Ammon's horn (tissue), 1 donor: Measurements from ENCODE around the gene LRRC71.
A peak's percentile ranks its signal among the peaks of the same experiment; 100 is the strongest.
"Not testable (repeated sequence)": the region's sequence is repeated elsewhere in the genome, so short reads cannot be mapped to it uniquely, and the experiment has no call there.

ENCODE experiments used
- DNase-seq: peaks from one replicate; pipeline ENCODE4 v3.0.0-alpha.2; 2016; ENCODE audit warnings: low spot score

The LRRC71 gene

GRCh38 chr1:156905651-156906050 lies 14.8 kb upstream of the LRRC71 start:
- DNase-seq: no peak

GRCh38 chr1:156906206-156906906 lies 14.1 kb upstream of the LRRC71 start:
- no peak for DNase-seq

- DNase-seq: no peak
Observed at GRCh38 chr1:156908541-156908940, 11.9 kb upstream of the LRRC71 start.

GRCh38 chr1:156908955-156909354 lies 11.5 kb upstream of the LRRC71 start:
- no peak for DNase-seq

GRCh38 chr1:156909671-156910070 lies 10.8 kb upstream of the LRRC71 start:
- DNase-seq: no peak

- peak; percentile 34 for DNase-seq
Observed at GRCh38 chr1:156910309-156910782, 10.1 kb upstream of the LRRC71 start.

- peak; percentile 43 for DNase-seq
Observed at GRCh38 chr1:156911577-156912298, 8.7 kb upstream of the LRRC71 start.

GRCh38 chr1:156912310-156912709 lies 8.1 kb upstream of the LRRC71 start:
- DNase-seq: no peak

- peak; percentile 27 for DNase-seq
Observed at GRCh38 chr1:156912861-156913808, 7.3 kb upstream of the LRRC71 start.

- no peak for DNase-seq
Observed at GRCh38 chr1:156913809-156914387, 6.5 kb upstream of the LRRC71 start.

- no peak for DNase-seq
Observed at GRCh38 chr1:156914440-156914856, 6.0 kb upstream of the LRRC71 start.

GRCh38 chr1:156921053-156921529 lies 659 bp downstream of the LRRC71 start:
- DNase-seq: no peak

- no peak for DNase-seq
Observed at GRCh38 chr1:156922986-156923669, 2.7 kb downstream of the LRRC71 start.

- no peak for DNase-seq
Observed at GRCh38 chr1:156923670-156924477, 3.4 kb downstream of the LRRC71 start.

GRCh38 chr1:156924478-156925153 lies 4.2 kb downstream of the LRRC71 start:
- no peak for DNase-seq

GRCh38 chr1:156925154-156926010 lies 5.0 kb downstream of the LRRC71 start:
- DNase-seq: no peak

GRCh38 chr1:156926175-156926574 lies 5.7 kb downstream of the LRRC71 start:
- no peak for DNase-seq

GRCh38 chr1:156926695-156927094 lies 6.3 kb downstream of the LRRC71 start:
- DNase-seq: not testable (repeated sequence)
